GM18873 (cell line): Measurements from ENCODE around the gene PPIP5K2.
"Not testable (repeated sequence)": the region's sequence is repeated elsewhere in the genome, so short reads cannot be mapped to it uniquely, and the experiment has no call there.

Experiments used
- ATAC-seq: cut with Tn5 transposase; IDR thresholded peaks from one replicate; pipeline ENCODE4 v1.9.1; 2021; ENCODE audit warnings: mild to moderate bottlenecking, moderate library complexity, moderate number of reproducible peaks; ENCODE audit not compliant: unreplicated experiment, low FRiP score

Gene PPIP5K2

DNA sequence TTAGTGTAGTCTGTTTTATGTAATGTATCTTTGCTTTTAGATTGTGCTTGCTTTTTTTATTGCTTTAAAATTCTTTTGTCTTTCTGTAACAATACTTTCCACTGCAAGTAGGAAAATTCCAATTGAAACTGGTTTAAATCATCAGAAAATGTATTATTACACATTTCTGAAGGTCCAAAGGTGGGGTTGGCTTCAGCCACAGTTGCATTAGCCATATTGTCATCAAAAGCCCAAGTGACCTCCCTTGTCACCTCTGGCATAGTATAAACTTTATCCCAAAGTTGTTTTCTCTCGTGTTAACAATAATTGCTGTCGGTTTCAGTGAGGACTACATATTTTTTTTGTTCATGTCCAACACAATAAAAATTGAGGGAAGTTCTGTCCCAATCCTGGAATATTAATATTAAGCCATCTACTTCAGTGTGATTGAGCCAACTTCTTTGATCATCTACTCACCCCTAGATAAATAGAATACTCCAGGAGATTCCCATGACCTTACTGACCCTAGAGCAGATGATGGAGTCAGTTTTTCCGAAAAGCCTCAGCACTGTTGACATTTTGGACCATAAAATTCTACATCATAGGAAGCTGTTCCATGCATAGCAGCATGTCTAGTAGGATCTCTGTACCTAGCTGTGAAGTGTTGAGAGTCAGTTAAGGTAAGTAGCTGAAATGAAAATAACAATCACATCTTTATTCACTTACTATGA is 86.0 kb downstream of the PPIP5K2 start:
- ATAC-seq, result no peak

DNA sequence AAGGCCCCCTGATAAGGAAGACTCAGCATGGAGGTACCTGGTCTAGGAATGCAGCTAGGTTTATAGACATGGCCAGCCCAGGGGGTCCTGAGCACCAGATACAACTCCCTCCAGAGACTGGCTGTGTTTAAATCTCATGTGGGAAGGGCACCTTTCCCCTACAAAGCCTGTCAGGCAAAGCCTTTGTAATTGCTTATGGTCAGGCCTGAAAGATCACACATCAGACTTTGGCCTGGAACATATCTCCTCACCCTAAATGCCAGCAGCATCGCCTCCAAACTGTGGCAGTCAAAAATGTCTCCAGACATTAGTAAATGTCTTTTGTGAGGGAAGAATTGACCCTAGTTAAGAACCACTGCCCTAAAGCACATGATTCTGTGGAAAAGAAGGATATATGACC is 86.9 kb downstream of the PPIP5K2 start:
- ATAC-seq, result no peak

DNA sequence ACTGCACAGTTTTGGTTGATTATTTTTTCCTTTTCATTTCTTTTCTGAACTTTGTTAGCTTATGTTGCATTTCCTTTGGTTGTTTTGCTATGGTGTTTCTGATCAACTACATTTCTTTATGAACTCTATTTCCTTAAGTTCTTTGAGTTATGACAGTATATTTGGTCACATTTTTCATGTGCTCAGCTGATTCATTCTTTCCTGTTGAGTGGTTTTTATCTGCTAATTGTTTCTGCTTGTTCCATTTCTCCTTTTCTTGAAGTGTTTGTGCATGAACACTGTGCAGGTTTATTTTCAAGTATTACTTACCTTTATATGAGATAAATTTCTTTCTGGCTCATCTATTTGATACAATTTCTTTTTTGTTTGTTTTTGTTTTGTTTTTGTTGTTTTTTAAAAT is 87.6 kb downstream of the PPIP5K2 start:
- no peak for ATAC-seq

DNA sequence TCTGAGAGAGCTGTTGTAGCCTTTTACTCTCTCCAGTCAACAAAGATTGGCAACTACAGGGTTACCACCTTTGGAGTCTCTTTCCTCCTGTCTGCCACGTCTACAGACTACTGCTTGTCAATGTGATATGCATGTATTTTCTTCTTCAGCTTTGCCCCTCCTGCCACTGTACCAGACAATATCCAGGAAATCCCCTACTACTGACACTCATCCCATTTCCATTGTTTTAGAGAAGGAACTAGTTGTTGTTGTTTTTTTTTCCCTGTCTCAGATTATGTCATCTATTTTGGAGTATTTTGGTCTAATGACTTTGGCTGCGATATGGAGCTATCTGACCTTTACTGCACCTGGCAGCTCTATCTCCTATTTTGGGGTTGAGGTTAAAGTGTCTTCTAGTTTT is 88.4 kb downstream of the PPIP5K2 start:
- no peak for ATAC-seq

DNA sequence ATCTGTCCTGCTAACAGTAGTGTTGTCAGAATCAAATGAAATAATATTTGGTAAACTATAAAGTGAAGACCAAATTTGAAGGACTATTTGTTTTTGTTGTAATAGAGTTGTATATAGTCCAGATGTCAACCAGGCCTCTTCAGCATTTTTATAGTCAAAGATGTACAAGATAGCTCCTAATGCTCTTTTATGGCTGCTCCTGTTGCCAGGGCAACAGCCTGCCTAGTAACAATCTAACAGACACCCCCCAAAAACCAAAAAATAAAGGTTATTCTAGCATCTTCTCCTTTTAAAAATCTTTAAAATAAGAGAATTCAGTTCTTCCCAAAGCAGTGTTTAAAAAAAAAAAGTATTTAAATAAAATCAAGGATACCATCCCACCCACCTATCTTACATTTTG is 89.0 kb downstream of the PPIP5K2 start:
- ATAC-seq, result no peak

DNA sequence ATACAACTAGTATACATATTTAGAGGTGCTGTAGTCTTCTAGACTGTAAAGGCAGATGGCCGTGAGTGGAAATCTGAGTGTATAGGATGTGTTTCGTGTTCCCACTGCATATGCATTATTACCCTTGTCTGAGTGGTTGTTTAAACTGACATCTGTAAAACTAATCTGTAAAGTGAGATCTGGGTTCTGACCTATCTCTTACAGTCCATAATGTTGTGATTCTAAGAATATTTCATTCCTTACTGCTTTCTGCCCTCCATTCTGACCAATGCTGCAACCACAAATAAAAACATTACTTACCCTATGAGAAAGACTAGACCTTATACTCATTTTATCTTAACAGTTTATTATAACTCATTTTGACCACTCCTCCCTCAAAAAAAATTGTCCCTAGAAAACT is 90.9 kb downstream of the PPIP5K2 start:
- no peak for ATAC-seq

DNA sequence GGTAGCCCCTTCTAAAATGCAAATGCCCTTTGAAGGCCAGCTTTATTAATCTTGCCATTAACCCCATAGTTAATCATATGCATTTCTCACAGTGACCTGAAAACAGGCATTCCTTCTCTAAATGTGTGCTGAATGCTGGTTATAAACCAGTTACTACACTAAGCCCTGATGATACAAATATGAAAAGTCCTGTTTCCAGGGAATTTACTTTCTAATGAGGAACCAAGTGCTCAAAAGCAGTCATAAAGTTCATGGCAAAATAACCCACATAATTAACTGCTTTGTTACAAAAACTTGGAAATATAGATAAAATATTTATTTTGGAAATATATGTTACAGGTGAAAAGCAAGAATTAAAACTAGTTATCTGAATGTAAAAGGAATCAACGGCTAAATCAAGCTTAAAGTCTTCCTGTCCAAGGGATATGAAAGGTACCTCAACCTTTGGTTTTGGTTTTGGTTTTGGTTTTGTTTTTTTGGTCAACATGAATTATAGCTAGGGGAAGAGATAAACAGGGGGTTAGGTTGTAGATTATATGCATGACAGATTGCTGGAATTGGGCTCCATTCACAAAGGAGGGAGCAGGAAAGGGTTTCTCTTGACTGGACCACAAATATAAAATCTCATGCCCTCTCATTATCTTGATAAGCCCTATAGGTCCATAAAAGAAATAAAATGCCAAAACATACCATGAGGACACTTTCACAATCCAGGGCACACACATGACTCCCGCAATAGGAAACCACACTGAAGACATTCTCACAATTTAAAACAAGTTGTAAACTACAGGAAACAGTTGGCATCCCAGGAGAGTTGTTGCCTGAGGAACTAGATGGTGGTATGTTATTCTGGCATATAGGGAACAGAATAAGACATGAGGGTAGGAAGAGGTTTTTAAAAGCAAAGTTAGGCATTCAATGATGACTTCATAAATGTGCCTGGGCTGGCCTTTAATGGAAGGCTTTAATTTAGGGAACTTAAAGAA is 91.8 kb downstream of the PPIP5K2 start:
- ATAC-seq, result peak; percentile 90

DNA sequence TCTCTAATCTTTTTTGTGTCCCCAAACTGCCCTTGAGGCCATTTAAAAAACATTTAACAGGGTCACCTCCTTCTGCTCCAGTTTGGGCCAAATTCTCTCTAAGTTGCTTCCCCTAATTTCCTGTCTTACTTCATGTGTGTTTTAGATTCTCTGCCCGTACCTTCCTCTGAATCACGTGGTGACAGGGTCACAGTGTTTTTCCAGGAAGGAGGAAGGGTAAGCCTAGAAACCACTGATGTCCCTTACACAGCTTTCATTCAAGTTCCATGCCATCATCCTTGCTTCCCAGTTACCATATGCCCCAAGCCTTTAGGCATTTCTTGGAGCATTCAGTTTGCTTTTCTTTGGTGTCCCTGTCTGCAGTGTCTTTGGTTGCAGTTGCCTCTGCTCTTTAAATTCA is 96.0 kb downstream of the PPIP5K2 start:
- ATAC-seq, result no peak

DNA sequence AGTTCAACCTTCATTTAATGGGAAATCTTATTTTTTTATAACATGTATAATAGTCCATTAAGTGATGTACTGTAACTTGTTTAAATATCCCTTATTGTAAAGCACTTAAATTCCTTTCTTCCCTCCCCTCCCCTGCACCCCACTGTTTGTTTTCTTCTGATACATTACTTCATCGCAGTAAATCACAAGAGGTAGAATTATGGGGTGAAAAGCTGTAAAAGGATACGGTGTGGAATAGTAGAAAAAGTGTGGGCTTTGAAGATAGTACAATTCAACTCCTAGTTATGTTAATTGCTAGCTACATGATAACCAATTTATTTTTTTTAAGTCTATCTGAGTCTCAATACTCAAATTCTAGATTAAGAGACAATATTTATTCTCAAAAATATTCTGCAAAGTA is 96.6 kb downstream of the PPIP5K2 start:
- no peak for ATAC-seq

DNA sequence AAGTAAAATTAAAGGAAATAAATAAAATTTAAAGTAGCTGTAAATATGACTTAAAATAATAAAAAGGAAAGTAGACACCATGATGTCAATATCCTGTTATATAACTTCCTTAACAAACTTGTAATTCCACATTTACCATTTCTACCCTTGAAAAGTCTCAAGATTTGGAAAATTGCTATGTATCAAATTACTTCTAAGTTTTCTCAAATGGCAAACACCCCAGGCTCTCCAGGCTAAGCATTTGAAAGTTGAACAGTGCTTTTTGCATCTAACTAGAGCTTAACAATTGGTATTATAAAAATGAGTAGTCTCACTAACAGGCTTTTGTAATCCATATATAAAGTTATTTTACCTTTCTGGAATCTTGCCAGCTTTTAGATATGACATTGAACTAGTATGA is 97.0 kb downstream of the PPIP5K2 start:
- no peak for ATAC-seq

DNA sequence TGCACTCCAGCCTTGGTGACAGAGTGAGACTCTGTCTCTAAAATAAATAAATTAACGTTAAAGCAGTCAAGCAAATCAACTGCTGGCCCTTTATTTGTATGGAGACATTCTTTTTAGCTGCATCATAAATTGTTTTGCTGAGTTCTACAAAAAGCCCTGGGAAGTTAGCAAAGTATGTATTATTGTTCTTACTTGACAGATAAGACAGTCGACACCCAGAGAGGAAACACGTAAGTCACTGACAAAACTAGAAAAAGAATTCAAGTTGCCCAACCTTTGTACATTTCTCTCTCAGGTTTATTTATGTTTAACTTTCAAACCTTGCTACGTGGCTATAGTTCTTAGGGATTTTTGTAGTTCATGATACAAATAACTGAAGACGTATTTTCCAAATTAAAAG is 98.1 kb downstream of the PPIP5K2 start:
- ATAC-seq, result no peak

DNA sequence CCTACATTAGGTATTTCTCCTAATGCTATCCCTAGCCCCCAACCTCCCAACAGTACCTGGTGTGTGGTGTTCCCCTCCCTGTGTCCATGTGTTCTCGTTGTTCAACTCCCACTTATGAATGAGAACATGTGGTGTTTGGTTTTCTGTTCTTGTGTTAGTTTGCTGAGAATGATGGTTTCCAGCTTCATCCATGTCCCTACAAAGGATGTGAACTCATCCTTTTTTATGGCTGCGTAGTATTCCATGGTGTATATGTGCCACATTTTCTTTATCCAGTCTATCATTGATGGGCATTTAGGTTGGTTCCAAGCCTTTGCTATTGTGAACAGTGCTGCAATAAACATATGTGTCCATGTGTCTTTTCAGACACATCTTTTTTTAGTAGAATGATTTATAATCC is 99.0 kb downstream of the PPIP5K2 start:
- not testable (repeated sequence) for ATAC-seq

DNA sequence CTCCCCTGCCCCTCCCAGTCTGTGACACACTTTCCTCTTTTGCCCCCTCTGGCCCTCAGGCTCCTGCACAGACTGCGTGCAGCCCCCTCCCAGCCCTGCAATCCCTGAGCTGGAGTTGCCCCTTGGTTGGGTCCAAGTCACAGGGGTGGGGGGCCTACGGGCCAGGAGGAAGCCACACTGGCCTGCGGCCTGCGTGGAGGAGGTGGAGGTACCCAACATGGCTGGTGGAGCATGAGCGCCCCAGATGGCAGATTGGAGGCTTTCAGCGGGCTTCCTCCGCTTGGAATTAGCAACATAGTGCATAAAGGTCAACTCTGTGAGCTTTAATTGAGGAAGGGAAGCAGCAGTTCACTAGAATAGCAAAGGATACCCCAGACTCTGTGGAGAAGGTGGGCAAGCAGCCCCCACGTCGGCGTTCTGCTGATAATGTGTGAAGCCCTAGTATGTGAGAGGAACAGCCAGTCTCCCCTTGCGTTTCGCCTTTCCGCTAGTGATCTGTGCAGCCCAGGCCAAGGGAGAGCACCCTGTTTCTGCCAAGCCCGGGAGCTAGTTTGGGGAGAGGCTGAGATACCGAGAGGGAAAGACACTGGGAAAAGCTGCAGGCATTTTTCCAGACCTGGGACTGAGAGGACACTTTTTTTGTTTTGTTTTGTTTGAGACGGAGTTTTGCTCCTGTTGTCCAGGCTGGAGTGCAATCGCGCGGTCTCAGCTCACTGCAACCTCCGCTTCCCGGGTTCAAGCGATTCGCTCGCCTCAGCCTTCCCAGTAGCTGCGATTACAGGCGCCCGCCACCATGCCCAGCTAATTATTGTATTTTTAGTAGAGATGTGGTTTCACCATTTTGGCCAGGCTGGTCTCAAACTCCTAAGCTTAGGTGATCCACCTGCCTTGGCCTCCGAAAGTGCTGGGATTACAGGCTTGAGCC is 103.2 kb downstream of the PPIP5K2 start:
- ATAC-seq, result no peak

DNA sequence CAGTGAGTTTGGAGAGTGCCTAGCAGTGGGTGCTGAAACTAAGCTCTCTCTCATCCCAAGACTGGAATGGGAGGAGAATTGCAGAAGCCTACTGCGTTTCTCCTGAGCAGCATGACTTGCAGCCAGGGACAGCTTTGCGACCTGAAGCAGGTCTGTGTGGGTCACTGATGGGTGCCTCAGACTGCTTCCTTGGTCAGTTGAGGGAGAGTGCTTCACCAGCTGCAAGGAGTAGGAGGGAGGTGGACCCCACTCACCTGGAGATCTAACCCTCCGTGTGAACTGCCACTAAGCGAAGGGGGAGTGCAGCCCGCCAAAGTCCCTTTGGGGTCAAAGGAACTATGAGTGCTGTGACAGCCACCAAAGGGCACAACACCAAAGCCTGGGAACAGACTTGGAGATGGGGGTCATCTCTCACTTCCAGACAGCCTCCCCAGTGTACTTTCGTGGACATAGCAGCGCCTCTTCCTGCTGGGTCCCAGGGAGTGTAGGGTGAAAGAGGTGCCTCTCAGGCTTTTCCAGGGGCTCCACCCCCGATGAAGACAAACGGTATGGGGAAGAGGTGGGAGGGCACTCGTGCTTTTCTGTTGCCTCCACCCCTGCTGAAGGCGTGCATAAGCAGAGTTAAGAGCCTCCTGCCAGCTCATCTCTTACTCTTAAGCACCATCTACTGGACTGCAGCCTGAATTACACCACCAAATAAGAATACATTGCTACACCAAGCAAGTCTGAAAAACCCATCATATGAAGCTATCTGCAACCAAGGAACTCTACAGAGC is 104.2 kb downstream of the PPIP5K2 start:
- ATAC-seq, result peak; percentile 84

DNA sequence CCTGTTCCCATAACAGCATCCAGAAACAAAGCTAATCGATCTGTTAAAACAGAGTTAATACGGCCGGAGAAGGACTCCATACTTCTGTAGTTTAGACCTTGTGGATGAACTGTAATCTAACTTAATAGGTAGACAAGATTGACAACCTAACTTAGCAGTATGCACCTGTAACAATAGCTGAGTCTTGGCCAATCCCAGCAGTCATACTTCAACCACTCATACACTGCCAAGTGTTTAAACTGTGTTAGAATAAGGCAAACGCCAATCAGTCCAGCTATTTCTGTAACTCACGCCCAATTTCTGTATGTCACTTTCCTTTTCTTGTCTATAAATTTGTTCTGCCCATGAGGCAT is 104.8 kb downstream of the PPIP5K2 start:
- ATAC-seq, result no peak

DNA sequence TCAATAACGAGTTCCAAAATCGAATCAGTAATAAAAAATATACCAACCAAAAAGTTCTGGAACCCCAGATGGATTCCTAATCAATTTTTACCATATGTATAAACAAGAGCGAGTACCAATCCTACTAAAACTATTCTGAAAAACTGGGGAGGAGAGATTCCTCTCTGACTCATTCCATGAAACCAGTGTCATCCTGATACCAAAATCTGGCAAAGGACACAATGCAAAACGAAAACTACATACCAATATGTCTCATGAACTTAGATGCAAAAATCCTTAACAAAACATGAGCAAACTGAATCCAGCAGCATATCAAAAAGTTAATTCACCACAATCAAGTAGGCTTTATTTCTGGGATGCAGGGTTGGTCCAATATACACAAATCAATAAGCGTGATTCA is 108.0 kb downstream of the PPIP5K2 start:
- no peak for ATAC-seq

DNA sequence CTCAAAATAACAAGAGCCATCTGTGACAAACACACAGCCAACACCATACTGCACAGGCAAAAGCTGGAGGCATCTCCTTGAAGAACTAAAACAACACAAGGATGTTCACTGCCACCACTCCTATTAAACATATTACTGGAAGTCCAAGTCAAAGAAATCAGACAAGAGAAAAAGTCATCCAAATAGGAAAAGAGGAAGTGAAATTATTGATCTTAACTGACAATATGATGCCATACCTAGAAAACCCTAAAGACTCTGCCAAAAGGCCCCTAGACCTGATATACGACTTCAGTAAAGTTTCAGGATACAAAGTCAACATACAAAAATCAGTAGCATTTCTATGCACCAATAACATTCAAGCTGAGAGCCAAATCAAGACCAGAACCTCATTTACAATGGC is 108.5 kb downstream of the PPIP5K2 start:
- ATAC-seq, result no peak

DNA sequence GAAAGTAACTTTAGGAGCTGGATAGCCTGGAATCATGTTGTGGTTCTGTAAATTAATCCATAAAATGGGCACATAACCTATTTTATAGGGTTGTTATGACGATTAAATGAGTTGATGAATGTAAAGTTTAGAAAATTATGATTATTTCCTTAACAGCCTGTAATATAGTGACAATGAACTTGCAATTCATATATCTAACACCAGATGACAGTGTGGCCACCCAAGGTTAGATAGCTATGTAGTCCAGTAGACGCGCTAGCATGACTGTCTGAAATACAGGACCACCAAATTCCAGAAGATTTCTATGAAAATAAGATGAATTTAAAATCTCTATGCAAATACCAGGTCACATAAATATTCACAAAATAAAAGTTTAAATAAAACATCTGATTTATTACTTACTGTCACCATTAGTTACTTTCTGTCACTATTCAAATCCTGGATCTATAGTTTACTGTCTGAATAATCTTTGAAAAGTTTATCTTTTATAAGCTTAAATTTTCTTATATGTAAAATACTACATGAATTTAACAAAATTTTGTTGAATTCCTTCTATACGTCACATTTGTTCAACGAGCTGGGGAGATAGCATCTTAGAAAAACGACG is 112.4 kb downstream of the PPIP5K2 start:
- ATAC-seq, result peak; percentile 80

DNA sequence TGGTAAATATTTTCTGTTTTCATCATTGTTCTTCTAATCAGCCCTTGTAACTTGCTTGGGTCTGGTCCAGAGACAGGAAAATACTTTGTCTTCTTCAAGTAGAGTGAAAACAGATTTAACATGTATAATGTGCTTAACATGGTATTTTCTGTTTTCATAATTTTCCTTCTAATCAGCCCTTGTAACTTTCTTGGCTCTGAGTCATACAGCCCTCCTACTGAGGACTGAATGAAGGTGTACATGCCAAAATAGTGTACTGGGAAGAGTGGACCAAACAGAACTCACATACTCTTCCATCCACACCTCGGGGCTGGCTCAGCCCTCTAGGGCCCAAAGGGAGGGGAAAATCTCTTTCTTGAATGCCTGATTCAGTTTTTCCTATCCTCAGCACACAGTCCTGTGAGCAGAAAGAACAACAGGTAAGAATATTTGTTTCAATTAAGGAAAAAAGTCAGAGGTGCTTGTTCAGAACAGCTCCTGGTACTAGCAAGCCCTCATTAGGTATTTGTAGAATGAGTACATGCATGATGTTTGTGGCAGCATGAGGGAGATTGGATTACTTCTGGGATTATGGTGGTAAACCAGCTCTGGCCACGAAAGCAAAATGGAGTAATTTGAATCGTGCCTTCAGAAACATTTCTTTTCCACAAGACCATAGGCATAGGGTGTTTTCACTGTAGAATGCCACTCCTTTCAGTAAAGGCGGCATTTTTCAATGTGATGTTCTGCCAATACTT is 114.3 kb downstream of the PPIP5K2 start:
- ATAC-seq, result no peak
